Stimulated activated CD8-positive, alpha-beta memory T cell treated with anti-CD3 and anti-CD28 coated beads, Interleukin-7, amount 100 ng/mL, for 4 hours (primary cell): ENCODE data around the gene CD300H.

Experiments used
- DNase-seq, 2 donors: peaks; one replicate each; pipeline ENCODE4 v3.0.0-alpha.2; 2020; ENCODE audit warnings: low read depth in 2 of 2

Gene CD300H

DNA sequence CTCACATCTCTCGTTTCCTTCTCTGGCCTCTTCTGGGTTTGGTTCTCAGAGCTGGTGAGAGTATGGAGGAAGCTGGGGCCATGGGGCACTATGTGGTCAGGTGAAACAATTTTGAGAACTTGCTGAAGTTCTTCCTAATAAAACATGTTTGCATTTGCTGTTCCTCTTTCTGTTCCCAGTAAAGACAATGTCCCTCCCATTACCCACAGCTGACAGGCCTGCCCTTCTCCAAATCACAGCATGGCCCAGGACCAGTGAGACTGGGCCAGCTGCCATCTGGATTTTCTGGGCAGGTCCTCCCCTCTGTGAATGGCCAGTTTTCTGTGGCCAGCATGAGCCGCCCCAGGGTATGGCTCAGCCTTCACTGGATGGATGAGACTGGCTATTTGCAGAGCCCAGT lies at the start of gene CD300H:
Gene CD300H, minus strand, starts transcription at position 113 of the 400 bp plus-strand sequence.
- DNase-seq: no peak

DNA sequence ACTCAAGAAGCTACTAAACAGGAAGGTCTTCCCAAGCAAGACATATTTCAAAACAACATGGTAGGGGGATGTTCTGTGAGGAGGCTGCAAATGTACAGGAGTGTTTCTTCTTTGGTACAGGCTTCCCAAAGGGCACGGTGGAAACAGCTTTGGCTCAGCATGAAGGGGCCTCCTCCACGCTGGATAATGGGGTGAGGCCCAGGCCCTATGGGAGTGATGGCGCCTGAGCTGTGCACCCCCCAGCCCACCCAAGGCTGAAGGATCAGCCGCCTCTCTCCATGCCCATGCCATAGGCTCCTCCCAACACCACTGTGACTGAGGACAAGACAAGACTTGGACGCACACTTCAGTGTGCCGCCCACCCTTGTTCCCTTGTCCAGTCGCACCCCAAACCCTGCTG lies 49.4 kb upstream of the CD300H start:
- no peak for DNase-seq

DNA sequence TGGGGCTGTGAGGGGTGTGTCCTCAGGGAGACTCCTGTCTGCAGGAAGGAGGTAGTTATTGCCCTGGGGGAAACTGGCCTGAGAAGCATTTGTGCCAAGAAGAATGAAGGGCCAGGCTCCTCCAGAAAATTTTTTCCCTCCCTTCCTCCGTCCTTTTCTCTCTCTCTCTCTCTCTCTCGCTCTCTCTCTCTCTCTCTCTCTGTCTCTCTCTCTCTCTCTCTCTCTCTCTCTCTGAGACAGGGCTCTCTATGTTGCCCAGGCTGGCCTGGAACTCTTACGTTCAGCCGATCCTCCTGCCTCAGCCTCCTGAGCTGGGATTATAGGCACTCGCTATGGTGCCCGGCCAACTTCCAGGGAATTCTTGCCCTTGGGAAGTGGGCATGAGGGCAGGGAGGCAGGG lies 44.7 kb upstream of the CD300H start:
- DNase-seq: no peak

DNA sequence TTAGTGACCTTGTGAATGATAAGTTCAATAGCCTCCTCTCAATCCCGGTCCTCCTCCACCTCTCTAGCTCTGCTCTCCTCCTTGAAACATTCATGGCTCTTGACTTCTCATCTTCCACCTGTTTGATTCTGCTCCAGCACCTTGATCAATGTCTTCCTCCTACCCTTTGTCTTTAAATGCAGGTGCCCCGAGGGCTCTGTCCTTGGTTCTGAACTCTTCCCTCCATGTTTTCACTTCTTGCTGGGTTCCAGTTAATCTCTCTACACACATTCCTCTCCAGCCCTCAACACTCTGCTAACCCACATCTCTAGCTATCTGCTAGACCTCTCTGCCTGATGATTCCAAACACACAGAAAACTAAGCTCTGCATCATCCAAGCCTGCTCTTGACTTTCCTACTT lies 42.8 kb upstream of the CD300H start:
- no peak for DNase-seq

DNA sequence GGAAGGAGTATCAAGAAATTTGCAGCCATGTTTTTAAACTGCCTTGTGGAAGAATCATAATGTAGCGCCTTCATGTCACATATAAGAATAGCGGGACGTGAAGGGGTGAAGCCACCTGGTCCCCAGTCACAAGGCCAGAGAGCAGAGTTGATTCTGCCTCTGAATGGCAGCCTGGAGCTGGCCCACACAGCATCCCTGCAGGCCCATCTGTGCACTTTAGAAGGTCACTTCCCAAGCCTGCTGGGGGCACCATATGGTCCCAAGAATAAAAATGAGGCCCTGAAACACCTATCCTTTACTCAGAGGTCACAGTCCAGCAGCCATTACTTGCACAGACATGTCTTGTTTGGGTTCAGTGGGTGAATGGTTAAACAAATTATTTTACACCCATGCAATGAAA lies 41.2 kb upstream of the CD300H start:
- DNase-seq: no peak

DNA sequence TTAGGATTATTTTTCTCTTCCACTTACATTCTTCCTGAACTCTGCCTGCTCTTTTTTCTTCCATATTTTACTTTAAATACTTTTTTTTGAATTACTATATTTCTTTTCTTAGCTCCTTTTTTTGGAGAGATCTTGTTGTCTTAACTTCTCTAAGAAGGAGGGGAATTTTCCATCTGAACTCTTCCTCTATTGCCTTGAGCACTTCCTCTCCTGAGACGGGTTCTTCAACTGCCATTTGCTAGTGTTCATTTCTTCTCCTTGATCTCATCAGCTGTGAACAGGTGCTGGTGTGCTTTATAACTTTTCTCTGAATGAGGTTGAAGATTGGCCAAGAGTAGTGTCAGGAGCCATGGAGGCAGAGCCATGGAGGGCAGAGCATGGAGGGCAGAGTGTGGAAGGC lies 39.9 kb upstream of the CD300H start:
- no peak for DNase-seq

DNA sequence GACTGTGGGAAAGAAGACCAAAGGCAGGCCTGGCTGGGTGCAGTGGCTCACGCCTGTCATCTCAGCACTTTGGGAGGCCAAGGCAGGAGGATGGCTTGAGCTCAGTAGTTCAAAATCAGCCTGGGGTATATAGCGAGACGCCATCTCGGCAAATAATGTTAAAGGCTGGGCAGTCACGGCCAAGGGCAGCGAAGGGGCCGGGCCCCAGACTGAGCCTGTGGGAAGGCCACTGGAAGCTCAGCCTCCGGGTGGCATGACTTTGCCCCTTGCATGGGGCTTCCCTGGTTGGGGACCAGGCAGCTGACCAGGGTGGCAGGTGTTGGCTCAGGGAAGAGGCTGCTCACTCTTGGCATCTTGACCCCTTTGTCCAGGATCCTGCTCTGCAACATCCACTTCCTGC lies 38.7 kb upstream of the CD300H start:
- no peak for DNase-seq

DNA sequence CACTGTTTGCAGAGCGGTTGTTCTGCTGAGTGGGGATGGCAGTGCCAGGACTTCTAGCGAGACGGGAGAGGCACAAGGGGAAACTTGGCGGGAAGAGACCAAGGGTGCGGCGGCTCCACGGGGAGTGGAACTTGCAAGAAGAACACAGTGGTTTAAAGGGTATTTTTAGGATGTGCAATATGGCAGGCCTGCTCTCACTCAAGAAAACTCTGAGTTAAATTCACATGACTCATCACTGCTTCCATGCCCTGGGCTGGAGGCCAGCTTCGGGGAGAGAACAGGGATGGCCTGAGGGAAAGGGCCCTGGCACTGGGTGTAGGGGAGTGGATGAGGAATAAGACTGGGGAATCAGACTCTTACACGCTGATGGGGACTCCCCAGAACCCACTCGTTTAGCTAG lies 38.1 kb upstream of the CD300H start:
- DNase-seq: no peak

DNA sequence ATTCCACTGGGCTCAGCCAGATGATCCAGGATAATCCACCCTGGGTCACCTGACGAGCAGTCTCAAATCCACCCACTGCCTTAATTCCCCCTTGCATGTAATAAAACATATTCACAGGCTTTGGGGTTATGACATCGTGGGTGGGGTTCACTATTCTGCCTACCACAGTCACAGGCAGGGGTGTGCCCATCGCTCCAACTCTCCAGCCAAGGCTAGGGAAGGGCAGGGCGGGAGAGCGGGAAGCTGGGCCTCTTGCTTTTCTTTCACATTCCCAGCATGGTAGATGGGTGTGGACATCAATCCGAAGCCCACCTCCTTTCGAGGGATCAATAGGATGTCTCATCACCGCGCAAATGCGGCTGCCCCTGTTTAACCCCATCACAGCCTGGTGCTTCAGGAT lies 37.5 kb upstream of the CD300H start:
- DNase-seq: no peak

DNA sequence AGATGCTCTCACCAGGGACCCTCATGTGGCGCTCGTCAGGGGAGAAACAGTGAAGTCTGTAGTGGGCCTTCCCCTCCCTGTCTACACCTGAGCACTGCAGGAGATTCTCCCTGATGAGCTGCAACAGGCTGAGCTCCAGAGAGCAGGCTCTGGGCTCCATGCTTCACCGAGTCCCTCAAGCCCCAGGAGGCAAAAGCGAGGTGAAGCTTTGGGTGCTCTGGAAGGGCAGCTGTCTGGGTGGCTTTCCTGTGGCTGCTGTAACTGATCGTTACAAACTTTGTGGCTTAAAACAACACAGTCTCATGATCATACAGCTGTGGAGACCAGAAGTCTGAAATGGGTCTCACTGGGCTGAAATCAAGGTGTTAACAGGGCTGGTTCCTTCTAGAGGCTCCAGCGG lies 36.9 kb upstream of the CD300H start:
- DNase-seq: no peak

DNA sequence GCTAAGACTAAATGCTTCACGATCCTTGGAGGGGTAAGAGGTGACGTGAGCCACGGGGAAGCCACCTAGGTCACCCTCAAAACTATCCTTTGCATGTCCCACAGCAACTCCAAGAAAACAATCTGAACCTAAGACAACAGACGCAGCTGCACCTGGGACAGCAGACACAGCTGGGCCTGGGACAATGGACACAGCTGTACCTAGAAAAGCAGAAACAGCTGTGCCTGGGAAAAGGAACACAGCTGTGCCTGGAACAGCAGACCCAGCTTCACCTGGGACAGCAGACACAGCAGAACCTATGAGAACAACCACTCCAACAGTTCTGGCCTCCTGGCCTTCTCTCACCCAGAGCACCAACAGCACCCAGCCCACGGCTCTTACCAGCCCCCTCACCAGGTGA lies 36.4 kb upstream of the CD300H start:
- no peak for DNase-seq

DNA sequence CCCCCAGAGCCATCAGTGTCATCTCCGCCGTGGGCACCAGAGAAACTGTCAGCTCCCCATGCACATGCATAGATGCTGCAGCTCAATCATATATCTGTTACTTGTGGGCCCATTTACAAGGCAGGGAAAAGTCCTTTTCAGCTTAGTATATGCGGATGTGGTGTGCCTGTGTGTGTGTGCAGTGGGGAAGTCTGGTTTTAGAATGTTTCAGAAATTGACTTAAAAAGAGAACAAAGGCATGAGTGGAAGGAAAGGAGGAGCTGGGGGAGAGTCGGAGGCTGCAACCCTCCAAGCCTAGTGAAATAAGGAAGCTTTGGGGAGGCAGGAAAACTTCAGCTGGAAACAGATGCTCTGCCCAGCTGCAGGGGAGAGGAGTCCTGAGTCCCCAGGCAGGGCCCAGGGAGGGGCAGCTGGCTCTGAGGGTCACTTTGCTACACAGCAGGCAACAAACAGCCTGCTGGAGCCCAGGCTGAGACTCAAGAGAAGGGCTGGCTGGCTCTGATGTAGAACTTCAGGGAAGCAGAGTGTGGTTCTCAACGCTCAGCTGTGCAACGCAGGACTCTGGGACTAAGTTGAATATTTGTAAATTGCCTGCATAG lies 35.8 kb upstream of the CD300H start:
- no peak for DNase-seq

DNA sequence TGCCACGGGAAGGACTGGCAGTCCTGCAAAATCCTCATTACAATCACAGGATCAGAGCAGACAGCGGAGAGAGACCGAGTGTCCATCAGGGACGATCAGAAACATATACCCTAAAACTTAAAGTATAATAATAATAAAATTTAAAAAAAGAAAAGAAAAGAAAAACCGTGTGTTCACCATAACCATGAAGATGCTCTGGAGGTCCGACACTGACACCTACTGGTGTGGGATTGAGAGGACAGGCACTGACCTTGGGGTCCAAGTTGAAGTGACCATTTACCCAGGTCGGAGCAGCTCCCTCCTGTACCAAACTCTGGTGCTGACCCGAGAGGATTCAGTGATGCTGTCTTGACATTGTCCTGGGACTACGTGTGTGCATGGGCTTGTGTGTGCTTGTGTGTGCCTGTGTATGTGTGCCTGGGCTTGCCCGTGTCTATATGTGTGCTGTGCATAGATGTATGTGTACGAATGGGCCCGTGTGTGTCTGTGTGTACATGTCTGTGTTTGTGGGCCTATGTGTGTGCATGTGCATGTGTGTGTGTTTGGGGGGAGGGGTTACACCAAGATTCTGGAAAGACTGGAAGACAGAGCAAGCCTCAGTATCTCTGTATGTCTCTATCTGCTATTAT lies 34.7 kb upstream of the CD300H start:
- DNase-seq: no peak

DNA sequence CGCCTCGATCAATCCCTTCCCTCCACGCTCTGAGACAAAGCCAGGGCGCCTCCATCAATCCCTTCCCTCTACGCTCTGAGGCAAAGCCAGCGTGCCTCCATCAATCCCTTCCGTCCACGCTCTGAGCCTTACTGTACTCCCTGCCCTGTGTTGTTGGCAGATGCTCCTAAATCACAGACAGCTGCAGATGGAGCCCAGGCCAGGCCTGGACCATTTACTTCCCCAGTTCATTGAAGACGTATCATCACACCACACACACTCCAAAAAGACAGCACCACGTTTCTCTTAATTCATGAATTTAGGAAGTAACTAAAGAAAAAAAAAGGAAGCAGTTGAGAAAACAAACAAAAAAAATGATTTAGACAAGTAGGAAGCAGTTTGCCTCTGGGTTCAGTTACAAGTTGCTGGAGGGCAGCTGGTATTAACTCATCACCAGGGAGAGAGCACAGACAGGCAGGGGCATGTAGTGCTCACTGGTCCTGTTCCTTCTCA lies 32.2 kb upstream of the CD300H start:
- DNase-seq: no peak

DNA sequence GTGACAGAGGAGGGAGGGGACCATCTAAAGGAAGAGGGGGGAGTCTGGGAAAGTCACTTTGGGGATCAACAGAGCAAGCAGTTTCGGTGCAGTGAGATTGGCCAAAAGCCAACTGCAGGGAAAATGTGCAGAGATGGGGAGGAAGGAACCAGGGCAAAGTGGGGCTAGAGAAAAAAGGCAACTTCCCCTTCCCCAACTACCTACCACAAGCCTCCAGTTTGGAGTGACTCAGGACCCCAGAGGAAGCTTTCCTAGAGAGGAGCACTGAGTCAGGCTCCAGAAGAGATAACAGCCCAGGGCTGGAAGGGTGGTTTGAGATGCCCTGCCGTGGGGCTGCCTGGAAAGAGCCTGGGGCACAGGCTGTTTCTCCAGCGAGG lies 31.7 kb upstream of the CD300H start:
- DNase-seq: no peak

DNA sequence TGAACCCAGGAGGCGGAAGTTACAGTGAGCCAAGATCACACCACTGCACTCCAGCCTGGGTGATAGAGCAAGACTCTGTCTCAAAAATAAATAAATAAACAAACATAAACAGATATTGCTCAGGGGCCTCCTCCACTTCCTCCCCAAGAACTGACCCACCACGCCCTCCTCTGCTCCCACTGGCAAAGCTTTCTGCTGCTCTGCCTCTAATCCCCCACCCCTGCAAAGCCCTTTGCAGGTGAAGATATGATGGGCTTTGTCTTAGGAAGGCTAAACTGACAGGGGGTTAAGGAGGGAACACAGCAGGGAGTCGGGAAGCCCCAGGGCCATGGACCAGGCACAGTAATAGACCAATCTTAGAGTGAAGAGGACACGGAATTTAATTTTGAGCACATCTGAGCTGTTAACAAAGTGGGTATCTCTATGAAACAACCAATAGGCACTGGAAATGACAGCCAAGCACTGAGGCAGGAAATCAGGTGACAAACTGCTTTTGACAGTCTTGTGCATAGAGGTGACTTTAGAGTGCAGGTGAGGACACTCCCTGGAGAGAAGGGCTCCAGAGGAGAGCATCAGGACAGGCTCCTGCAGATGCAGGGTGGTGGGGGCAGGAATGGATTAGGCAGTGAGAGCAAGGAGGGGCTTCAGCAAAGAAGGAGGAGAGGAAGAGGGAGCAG lies 31.2 kb upstream of the CD300H start:
- no peak for DNase-seq

DNA sequence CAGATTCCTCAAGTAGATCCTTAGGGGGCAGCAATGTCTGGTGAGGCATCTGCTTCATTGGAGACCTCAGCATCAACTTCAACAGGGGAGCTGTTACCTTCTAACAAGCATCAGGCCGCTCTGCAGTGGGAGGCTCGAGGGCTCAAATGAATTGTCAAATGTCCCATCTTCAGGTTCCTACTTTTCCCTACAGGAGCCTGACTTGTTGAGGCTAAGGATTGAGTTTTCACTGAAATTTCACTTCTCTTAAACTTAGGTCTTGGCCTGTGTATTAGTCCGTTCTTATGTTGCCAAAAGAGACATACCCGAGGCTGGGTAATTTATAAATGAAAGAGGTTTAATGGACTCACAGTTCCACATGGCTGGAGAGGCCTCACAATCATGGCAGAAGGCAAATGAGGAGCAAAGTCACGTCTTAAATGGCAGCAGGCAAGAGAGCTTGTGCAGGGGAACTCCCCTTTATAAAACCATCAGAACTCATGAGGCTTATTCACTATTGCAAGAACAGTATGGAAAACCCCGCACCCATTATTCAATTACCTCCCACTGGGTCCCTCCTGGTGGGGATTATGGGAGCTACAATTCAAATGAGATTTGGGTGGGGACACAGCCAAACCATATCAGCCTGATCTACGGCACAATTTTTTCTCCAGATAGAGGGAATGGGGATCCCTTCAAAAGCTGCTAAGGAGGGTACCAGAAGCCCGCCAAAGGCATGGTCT lies 29.9 kb upstream of the CD300H start:
- DNase-seq: no peak

DNA sequence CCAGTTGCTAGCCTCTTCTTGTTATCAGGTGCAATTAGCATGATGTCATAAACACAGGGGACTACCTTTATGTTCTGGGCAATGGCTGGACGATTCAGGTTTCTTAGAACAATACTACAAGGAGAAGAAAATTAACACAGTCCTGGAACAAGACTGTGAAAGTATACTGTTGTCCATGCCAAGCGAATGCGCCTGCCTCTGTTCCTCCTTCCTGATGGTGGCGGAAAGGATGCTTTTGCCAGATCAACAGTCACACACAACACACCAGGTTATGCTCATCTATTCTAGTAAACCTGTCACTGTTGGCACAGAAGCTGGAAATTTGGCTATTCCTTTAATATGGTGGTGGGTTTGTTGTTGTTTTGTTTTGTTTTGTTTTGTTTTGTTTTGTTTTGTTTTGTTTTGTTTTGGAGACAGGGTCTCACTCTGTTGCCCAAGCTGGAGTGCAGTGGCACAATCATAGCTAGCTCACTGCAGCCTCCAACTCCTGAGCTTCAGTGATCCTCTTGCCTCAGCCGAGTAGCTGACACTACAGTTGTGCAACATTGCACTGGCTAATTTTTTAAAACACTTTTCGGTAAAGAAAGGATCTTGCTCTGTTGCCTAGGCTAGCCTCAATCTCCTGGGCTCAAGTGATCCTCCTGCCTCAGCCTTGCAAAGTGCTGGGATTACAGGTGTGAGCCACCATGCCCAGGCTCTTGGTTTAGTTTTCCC lies 27.9 kb upstream of the CD300H start:
- no peak for DNase-seq

DNA sequence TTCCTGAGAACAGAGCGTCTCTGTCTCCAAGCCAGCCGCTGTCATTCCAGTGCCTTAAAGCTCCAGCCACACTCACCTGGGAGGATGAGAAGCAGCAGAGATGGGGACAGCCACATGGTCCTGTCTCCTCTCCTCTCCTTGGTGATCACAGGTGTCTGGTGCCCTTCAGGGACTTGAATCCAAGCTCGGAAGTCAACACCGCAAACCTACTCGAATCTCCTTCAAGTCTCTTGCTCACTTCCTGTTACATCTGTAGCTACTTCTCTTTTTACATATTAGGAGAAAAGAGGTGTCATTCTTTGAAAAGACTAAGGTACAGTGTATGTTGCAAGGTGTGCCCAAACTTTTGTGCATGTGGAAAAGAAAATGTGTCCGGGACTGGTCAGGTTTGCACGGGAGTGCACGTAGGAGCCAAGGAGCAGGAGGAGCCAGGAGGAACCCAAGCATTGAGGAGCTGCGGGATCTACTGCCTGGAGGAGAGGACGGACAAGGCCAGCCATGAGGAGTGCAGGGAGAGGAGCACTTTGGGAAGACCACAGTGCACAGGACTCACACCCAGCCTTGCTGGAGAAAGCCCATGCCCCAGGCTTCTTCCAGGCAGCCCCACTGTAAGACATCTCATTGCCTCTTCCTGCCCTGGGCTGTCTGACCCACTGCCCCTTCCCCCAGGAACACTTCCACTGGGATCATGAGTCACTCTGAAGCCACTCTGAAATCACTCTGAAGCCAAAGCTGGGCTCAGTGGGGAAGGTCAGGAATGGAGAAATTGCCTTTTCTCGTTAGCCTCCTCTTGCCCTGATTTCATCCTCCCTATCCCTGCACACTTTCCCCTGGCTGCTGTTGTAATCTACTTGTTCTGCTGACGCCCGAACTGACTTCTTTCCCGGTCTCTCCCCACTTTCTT lies 25.0 kb upstream of the CD300H start, which contains the start of gene CD300LD:
Gene CD300LD, minus strand, starts transcription at position 197 of the 904 bp plus-strand sequence. Its CDS starts 81 bp downstream, at position 116.
- DNase-seq: no peak

DNA sequence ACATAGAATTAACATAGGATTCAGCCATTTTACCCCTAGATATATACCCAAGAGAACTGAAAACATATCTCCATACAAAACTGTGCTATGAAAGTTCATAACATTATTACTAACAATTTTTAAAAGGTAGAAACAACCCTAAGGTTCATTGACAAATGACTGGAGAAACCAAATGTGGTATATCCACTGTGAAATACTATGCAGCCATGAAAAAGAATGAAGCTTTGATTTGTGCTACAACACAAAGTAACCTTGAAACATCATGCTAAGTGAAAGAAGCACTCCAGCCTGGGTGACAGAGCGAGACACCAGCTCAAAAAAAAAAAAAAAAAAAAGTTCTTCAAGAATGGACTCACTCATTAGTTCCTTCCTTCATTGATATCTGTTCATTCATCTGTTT lies 24.2 kb upstream of the CD300H start:
- DNase-seq: no peak

DNA sequence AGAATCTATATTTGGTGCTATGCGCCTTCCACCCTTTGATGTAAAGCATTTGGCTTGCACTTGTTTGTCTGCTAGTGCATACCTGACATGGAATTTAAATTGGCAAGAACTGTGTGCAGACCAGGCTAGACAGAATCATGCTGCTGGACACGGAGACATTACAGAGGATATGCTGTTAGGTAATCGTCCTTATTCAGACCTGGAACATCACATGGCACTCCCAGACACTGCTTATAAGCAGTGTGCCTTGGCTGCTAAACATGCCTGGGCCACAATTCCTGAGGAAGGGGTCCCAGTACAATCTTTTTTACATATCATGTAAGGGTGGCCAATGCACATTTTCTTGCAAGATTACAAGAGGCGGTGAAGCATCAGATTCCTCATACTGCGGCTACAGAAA lies 18.4 kb upstream of the CD300H start:
- no peak for DNase-seq
